Measurements from ENCODE around the gene SH2D6. TPM values are rescaled to one million over a fixed set of nuclear protein-coding genes. Genes with fewer than 3 reads are reported as not detected.

Gene SH2D6
- total and polyA plus RNA-seq, 8 donors, result 0.42 to 1.3 (median 0.80) TPM

DNA sequence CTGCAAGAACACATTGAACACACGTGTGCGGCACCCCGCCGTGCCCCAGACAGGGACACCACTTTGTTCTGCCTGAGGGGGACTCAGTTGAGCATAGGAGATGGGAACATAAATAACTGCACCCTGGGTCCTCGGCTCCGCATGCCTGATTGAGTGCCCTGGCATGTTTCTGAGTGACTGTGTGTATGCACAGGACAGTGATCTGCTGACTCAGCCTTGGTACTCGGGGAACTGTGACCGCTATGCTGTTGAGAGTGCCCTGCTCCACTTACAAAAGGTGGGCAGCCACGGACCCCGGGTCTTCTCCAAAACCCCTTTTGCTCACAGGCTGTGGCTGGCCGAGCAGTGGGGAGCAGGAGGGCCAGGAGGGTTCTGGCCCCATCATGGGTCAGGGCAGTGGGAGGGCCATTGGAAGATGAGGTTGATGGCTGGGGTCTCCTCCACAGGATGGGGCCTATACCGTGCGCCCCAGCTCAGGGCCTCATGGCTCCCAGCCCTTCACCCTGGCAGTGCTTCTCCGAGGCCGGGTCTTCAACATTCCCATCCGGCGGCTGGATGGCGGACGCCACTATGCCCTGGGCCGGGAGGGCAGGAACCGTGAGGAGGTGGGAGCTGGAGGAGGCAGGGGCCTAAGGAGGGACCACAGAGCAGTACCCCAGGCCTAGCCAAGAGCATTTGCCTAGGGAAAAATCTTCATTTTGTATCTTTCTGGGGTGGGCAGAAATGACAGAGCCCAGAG lies 16.9 kb downstream of the SH2D6 start:
- ATAC-seq (peak; percentile 35), DNase-seq (no peak)
- Histone ChIP-seq H3K4me1 (peaks cover 17 to 61% of the 10 kb centered on the region in 2 donors), H3K9me3 (no peaks in the 10 kb centered on the region), H3K36me3 (no peaks in the 10 kb centered on the region), H3K4me3 (no peak overlapping the region), H3K27me3 (no peaks in the 10 kb centered on the region), H3K27ac (no peak overlapping the region)
- intact Hi-C loops (cut with DNase I), result no loop called here
- TF ChIP-seq, protein P1, sequence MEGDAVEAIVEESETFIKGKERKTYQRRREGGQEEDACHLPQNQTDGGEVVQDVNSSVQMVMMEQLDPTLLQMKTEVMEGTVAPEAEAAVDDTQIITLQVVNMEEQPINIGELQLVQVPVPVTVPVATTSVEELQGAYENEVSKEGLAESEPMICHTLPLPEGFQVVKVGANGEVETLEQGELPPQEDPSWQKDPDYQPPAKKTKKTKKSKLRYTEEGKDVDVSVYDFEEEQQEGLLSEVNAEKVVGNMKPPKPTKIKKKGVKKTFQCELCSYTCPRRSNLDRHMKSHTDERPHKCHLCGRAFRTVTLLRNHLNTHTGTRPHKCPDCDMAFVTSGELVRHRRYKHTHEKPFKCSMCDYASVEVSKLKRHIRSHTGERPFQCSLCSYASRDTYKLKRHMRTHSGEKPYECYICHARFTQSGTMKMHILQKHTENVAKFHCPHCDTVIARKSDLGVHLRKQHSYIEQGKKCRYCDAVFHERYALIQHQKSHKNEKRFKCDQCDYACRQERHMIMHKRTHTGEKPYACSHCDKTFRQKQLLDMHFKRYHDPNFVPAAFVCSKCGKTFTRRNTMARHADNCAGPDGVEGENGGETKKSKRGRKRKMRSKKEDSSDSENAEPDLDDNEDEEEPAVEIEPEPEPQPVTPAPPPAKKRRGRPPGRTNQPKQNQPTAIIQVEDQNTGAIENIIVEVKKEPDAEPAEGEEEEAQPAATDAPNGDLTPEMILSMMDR (IDR thresholded peaks at IDR 0.05), result no peak

DNA sequence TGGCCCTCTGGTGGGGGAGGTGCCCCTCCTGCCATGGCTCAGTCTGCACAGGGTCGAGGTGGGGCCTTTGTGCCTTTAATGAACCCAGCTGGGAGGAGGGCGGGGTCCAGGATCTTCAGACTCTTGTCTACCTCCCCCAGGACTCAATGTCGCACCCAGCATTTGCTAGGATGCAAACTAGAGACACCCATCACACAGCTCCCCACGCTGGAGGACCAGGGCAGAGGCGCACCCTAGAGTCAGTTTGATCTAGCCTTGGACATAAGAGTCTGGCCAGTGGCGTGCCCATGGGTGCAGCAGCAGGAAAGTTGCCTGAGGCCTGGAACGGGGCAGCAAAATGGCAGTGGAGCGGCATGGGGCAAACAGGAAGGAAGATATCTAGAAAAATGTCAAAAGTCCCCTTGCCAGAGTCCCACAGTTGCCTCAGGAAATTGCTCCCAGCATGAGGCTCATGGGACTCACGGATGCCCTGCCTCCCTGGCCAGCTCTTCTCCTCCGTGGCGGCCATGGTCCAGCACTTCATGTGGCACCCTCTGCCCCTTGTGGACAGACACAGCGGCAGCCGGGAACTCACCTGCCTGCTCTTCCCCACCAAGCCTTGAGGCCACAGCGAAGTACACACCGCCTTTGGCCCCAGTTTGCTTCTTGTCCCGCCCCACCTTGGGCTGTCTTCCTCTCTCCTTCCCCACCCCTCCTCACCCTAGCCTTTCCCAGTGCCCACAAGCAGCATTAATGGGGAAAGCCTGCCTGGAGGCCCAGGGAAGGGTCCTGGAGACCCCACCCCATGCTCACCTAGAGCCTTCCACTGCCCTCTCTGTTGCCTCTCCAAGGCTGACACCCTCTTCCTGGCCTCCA lies 17.7 kb downstream of the SH2D6 start:
- peak overlapping the region in 1 of 2 donors; percentile 99 for H3K27ac ChIP-seq
- no peaks in the 10 kb centered on the region for H3K9me3 ChIP-seq

DNA sequence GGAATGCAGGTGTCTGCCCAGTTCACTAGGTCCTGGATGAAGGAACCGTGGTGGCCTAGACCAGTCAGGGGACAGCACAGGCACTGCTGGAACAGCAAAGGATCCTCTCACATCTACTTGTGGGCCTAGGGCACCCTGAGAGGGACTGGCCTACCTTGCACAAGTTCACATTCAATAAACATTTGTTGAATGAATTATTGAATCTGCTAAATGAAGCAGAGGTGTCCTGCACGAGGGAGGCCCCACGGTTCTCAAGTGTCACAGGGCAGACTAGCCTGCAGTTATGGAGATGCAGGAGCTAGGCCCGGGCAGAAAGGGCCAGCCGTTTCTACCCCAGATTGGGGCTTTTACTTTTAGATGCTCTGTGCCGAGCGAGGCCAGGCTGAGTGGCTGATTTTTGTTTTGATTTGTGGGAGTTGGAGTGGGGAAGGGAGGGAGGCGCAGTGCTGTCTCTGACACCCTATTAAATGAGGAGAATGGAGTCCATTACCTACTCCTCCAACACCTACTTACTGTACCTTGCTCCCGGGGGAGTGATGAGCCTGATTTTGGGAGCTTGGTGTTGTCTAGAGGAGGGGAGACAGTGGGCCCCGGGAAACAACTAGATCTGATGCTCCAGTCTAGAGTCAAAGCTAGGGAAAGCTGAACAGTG lies 18.4 kb downstream of the SH2D6 start:
- DNase-seq (no peak), ATAC-seq (no peak)
- H3K27me3 ChIP-seq, result no peaks in the 10 kb centered on the region
- peak overlapping the region; percentile 91 to 99 for H3K27ac ChIP-seq
- H3K9me3 ChIP-seq, result no peaks in the 10 kb centered on the region
- TF ChIP-seq, protein P1 (IDR thresholded peaks at IDR 0.05), result no peak
- H3K4me3 ChIP-seq, result peak overlapping the region in 1 of 2 donors; percentile 40
- no peaks in the 10 kb centered on the region for H3K36me3 ChIP-seq
- H3K4me1 ChIP-seq, result peaks cover 17 to 66% of the 10 kb centered on the region in 2 donors
- intact Hi-C loops (cut with DNase I), result no loop called here

More for the DNA sequence above, 17.7 kb downstream of the SH2D6 start:
- TF ChIP-seq, protein P1 (IDR thresholded peaks at IDR 0.05), result no peak
- no peak for ATAC-seq
- Histone ChIP-seq H3K36me3 (no peaks in the 10 kb centered on the region), H3K4me3 (no peak overlapping the region), H3K27me3 (no peaks in the 10 kb centered on the region), H3K4me1 (peaks cover 17 to 61% of the 10 kb centered on the region in 2 donors)
- no peak for DNase-seq
- intact Hi-C loops (cut with DNase I), result no loop called here

DNA sequence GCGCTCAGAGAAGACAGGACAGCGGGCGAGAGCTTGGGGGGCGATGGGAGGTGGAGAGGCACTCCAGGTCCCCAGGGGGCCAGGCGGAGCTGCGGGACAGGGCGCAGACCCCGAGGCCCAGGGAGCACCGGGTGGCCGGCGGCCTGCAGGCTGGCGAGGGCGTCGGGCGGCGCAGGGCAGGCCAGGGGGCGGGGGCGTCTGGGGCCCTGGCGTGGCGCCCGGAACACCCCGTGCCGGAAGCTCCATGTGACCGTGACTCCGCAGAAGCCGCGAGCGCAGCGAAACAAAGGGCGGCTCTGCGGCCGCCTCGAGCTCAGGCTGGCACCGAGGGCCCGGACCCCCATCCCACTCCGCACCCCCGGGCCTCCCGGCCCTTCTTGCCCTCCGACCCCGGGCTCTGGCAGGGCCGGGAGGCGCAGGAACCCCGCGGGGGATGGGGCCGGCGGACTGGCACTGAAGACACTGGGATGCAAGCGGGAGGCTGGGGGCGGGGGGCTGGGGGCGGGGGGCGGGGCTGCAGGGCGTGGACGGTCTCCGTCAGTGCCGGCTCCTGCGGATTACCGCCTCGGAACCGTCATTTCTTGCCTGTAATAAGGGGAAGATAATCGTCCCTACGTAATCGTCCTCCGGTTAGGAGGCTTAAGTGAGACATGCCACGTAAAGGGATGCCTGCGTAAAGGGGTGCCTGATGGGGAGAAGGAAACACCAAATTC lies 19.1 kb downstream of the SH2D6 start:
- DNase-seq (peak; percentile 81 to 97 (median 88)), ATAC-seq (peak; percentile 82)
- Histone ChIP-seq H3K27ac (peak overlapping the region; percentile 91 to 99), H3K4me1 (peaks cover 17 to 66% of the 10 kb centered on the region in 2 donors), H3K9me3 (no peaks in the 10 kb centered on the region), H3K27me3 (no peaks in the 10 kb centered on the region), H3K4me3 (peak overlapping the region; percentile 19 to 40), H3K36me3 (no peaks in the 10 kb centered on the region)
- TF ChIP-seq, protein P1 (IDR thresholded peaks at IDR 0.05), result no peak
- intact Hi-C loops (cut with DNase I), result no loop called here

All from left lung (tissue), 10 donors.